SK-N-SH treated with all-trans-retinoic acid at 6 μM for 48 hours (cell line): ENCODE results near the gene SNUPN.

Experiments
- ARNTL ChIP-seq: fragments of 450-650 bp; formaldehyde crosslinking; IDR thresholded peaks from 2 replicates; pipeline ENCODE4 v1.5.0; 2020; ENCODE audit warnings: low read depth, mild to moderate bottlenecking, moderate library complexity, borderline replicate concordance
- CSDC2 ChIP-seq: fragments of 250-450 bp; sonication (Bioruptor Pico); IDR thresholded peaks from 2 replicates; pipeline ENCODE4 v1.5.0; 2020; ENCODE audit warnings: mild to moderate bottlenecking, moderate library complexity
- ESRRG ChIP-seq: fragments of 250-450 bp; sonication (Bioruptor Pico); IDR thresholded peaks from 2 replicates; pipeline ENCODE4 v1.6.1; 2021; ENCODE audit warnings: mild to moderate bottlenecking
- ISL1 ChIP-seq: fragments of 250-450 bp; sonication (Bioruptor Pico); IDR thresholded peaks from 2 replicates; pipeline ENCODE4 v2.1.2; 2022; ENCODE audit warnings: mild to moderate bottlenecking, moderate library complexity
- PATZ1 ChIP-seq: fragments of 250-450 bp; sonication (Bioruptor Pico); IDR thresholded peaks from 2 replicates; pipeline ENCODE4 v1.8.0; 2020; ENCODE audit warnings: mild to moderate bottlenecking, moderate library complexity, borderline replicate concordance
- POU6F1 ChIP-seq: fragments of 250-450 bp; sonication (Bioruptor Pico); IDR thresholded peaks from 2 replicates; pipeline ENCODE4 v1.8.0; 2021; ENCODE audit warnings: low read depth, mild to moderate bottlenecking, moderate library complexity, borderline replicate concordance
- RARB ChIP-seq: fragments of 250-450 bp; sonication (Bioruptor Pico); IDR thresholded peaks from 2 replicates; pipeline ENCODE4 v1.8.0; 2021; ENCODE audit warnings: mild to moderate bottlenecking, moderate library complexity
- TCF4 ChIP-seq: fragments of 250-450 bp; sonication (Bioruptor Pico); IDR thresholded peaks from 2 replicates; pipeline ENCODE4 v1.8.0; 2021; ENCODE audit warnings: mild to moderate bottlenecking, moderate library complexity, borderline replicate concordance
- TSHZ2 ChIP-seq: fragments of 250-450 bp; sonication (Bioruptor Pico); IDR thresholded peaks from 2 replicates; pipeline ENCODE4 v1.5.0; 2020; ENCODE audit warnings: mild to moderate bottlenecking, moderate library complexity
- ZFP3 ChIP-seq: fragments of 250-450 bp; sonication (Bioruptor Pico); IDR thresholded peaks from 2 replicates; pipeline ENCODE4 v1.5.0; 2020; ENCODE audit warnings: mild to moderate bottlenecking, moderate library complexity
- ZFP30 ChIP-seq: fragments of 450-650 bp; formaldehyde crosslinking; IDR thresholded peaks from 2 replicates; pipeline ENCODE4 v1.5.0; 2022; ENCODE audit warnings: mild to moderate bottlenecking, moderate library complexity

- TF ChIP-seq POU6F1 (CRISPR knock-in tag) (no peak), ZFP3 (no peak), RARB (CRISPR knock-in tag) (no peak), CSDC2 (CRISPR knock-in tag) (no peak), TSHZ2 (no peak), ESRRG (no peak), ISL1 (no peak), ARNTL (no peak), TCF4 (CRISPR knock-in tag) (no peak), PATZ1 (CRISPR knock-in tag) (no peak), ZFP30 (no peak)
These were observed 44.3 kb upstream of the SNUPN start for GRCh38 chr15:75669879-75670212.
